Mesothelial cell of epicardium (in vitro differentiated cells): ENCODE data around the gene GIMAP5. TPM values are rescaled to one million over a fixed set of nuclear protein-coding genes. Genes with fewer than 3 reads are reported as not detected.

Experiments
- DNase-seq, 2 experiments: peaks; one replicate each; pipeline ENCODE4 v3.0.0; 2021; ENCODE audit warnings: low spot score in 2 of 2; ENCODE audit not compliant: unreplicated experiment in 2 of 2
- H3K27ac Mint-ChIP-seq: 2 replicates; pipeline ENCODE4 v1.8.0; 2021; ENCODE audit warnings: mixed read lengths
- H3K27me3 Mint-ChIP-seq: 2 replicates; pipeline ENCODE4 v1.8.0; 2021; ENCODE audit warnings: low read depth, mixed read lengths
- H3K36me3 Mint-ChIP-seq: 2 replicates; pipeline ENCODE4 v1.8.0; 2021; ENCODE audit warnings: mixed read lengths
- H3K4me1 Mint-ChIP-seq: 2 replicates; pipeline ENCODE4 v1.8.0; 2021; ENCODE audit warnings: mixed read lengths
- H3K4me3 Mint-ChIP-seq: 2 replicates; pipeline ENCODE4 v1.8.0; 2021; ENCODE audit warnings: mild to moderate bottlenecking, moderate library complexity, mixed read lengths
- H3K9me3 Mint-ChIP-seq: 2 replicates; pipeline ENCODE4 v1.8.0; 2021; ENCODE audit warnings: mixed read lengths
- total RNA-seq: library from RNA; stranded (reverse); gene quantifications from 3 replicates; pipeline ENCODE4 v1.2.1, GENCODE V29; 2021
- TF ChIP-seq, protein P1 (sequence below): fragments of 200-600 bp; sonication (generic); IDR thresholded peaks from one replicate; pipeline ENCODE4 v1.5.0; 2021; ENCODE audit warnings: antibody characterized with exemption; ENCODE audit not compliant: unreplicated experiment

GIMAP5 gene
- total RNA-seq, 1 donor from 2014 or later, result not detected

DNA sequence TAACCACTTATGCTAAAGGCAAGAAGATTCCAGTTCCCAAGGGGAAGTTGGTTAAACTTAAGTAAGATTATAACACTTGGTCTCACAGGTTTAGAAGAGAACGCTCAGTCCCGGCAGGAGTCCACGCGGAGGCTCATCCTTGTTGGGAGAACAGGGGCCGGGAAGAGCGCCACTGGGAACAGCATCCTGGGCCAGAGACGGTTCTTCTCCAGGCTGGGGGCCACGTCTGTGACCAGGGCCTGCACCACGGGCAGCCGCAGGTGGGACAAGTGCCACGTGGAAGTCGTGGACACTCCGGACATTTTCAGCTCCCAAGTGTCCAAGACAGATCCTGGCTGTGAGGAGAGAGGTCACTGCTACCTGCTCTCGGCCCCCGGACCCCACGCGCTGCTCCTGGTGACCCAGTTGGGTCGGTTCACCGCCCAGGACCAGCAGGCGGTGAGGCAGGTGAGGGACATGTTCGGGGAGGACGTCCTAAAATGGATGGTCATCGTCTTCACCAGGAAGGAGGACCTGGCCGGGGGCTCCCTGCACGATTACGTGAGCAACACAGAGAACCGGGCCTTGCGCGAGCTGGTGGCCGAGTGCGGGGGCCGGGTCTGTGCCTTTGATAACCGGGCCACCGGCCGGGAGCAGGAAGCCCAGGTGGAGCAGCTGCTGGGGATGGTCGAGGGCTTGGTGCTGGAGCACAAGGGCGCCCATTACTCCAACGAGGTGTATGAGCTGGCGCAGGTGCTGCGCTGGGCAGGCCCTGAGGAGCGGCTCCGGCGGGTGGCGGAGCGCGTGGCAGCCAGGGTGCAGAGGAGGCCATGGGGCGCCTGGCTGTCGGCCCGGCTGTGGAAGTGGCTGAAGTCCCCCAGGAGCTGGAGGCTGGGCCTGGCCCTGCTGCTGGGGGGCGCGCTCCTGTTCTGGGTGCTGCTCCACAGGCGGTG, 17.0 kb upstream of the GIMAP5 start:
- no peaks in the 10 kb centered on the region for H3K4me1 Mint-ChIP-seq
- no peaks in the 10 kb centered on the region for H3K36me3 Mint-ChIP-seq
- DNase-seq, result no peak
- no peaks in the 10 kb centered on the region for H3K9me3 Mint-ChIP-seq
- TF ChIP-seq, protein P1, sequence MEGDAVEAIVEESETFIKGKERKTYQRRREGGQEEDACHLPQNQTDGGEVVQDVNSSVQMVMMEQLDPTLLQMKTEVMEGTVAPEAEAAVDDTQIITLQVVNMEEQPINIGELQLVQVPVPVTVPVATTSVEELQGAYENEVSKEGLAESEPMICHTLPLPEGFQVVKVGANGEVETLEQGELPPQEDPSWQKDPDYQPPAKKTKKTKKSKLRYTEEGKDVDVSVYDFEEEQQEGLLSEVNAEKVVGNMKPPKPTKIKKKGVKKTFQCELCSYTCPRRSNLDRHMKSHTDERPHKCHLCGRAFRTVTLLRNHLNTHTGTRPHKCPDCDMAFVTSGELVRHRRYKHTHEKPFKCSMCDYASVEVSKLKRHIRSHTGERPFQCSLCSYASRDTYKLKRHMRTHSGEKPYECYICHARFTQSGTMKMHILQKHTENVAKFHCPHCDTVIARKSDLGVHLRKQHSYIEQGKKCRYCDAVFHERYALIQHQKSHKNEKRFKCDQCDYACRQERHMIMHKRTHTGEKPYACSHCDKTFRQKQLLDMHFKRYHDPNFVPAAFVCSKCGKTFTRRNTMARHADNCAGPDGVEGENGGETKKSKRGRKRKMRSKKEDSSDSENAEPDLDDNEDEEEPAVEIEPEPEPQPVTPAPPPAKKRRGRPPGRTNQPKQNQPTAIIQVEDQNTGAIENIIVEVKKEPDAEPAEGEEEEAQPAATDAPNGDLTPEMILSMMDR, result no peak
- H3K27ac Mint-ChIP-seq, result no peak overlapping the region
- H3K4me3 Mint-ChIP-seq, result no peak overlapping the region
- H3K27me3 Mint-ChIP-seq, result peaks cover 14% of the 10 kb centered on the region

DNA sequence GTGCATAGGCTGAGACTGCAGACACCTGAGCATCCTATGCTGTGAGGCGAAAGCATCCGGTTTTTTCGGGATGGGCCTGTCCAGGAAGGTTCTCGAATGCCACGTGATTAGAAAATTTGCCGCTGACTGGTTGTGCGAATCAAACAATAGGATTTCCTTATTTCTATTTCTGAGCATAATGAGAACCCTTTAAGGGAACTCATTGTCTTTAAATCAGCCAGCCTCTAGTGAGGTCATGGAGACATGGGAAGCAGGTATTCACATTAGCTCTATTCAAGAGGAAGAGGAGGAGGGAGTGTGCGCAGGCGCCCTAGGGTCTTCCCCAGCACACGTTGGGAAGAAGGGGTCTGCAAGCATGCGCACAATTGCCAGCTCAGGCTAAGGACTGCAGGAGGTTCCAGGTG, 15.2 kb upstream of the GIMAP5 start:
- TF ChIP-seq, protein P1, result no peak
- Mint-ChIP-seq H3K27me3 (peaks cover 17% of the 10 kb centered on the region), H3K4me1 (no peaks in the 10 kb centered on the region), H3K4me3 (no peak overlapping the region), H3K27ac (no peak overlapping the region), H3K9me3 (peaks cover 7% of the 10 kb centered on the region), H3K36me3 (no peaks in the 10 kb centered on the region)
- DNase-seq, result no peak

DNA sequence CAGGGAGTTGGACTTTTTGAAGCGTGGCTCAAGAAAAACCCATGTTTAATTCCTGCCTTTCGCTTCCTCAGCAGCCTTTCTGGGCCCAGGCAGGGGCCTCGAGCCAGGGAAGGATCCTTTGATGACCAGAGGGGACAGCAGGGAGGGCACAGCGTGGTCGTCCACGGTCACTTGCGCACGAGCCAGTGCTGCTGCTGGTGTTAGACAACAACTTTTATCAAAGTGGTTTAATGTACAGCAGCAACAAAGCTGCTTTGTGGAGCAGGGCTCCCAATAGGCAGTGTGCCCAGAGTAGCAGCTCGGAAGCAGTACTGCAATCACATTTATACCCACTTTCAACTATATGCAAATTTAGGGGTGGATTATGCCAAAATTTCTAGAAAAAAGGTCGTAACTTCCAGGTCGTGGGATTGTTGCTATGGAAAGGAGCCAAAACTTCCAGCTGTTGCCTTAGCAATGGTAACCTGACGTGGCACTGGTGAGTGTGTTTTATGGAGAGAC, 14.7 kb upstream of the GIMAP5 start:
- H3K27ac Mint-ChIP-seq, result no peak overlapping the region
- no peaks in the 10 kb centered on the region for H3K4me1 Mint-ChIP-seq
- TF ChIP-seq, protein P1, result no peak
- no peak overlapping the region for H3K4me3 Mint-ChIP-seq
- no peaks in the 10 kb centered on the region for H3K36me3 Mint-ChIP-seq
- no peak for DNase-seq
- peaks cover 17% of the 10 kb centered on the region for H3K27me3 Mint-ChIP-seq
- H3K9me3 Mint-ChIP-seq, result peaks cover 12% of the 10 kb centered on the region

DNA sequence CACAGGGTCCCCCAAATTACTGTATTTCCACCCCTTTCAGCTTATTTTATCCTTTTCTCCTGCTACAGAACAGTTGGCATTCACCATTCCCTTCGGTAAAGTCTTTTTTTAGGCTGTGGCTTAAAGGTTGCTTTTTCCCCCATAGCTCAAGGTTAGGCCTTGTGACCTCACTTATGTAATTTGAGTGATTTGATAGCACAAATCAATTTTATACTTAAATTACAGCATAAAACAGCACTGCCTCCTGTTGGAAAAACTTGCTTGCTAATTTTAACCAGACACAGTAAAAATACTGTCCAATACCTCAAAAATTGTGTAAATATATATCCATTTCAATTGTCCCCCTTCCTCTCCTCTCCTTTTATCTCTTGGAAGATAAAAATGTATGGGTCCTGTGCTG, 13.8 kb upstream of the GIMAP5 start:
- Mint-ChIP-seq H3K4me1 (no peaks in the 10 kb centered on the region), H3K27me3 (peaks cover 13% of the 10 kb centered on the region)

DNA sequence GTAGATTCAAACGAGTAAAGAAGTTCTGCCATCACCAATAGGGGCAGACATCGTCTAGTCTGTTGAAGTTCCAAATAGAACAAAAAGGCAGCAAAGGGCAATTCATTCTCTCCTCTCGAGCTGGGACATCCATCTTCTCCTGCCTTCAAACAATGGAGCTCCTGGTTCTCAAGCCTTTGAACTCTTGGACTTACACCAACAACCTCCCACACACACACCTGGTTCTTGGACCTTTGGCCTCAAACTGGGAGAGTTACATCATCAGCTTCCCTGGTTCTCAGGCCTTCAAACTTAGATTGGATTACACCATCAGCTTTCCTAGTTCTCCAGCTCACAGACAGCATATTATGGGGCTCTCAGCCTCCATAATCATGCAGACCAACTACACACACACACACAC, 9.8 kb upstream of the GIMAP5 start:
- TF ChIP-seq, protein P1, result no peak
- H3K4me3 Mint-ChIP-seq, result no peak overlapping the region
- no peaks in the 10 kb centered on the region for H3K36me3 Mint-ChIP-seq
- H3K9me3 Mint-ChIP-seq, result peaks cover 28% of the 10 kb centered on the region
- no peaks in the 10 kb centered on the region for H3K4me1 Mint-ChIP-seq
- DNase-seq, result no peak
- H3K27ac Mint-ChIP-seq, result no peak overlapping the region
- peaks cover 19% of the 10 kb centered on the region for H3K27me3 Mint-ChIP-seq

More for the DNA sequence above, 13.8 kb upstream of the GIMAP5 start:
- TF ChIP-seq, protein P1, result no peak
- H3K36me3 Mint-ChIP-seq, result no peaks in the 10 kb centered on the region
- H3K27ac Mint-ChIP-seq, result no peak overlapping the region
- no peak for DNase-seq
- peaks cover 22% of the 10 kb centered on the region for H3K9me3 Mint-ChIP-seq
- no peak overlapping the region for H3K4me3 Mint-ChIP-seq
